ENCODE measurements around the gene TNNC2.
"Not testable (repeated sequence)": the region's sequence is repeated elsewhere in the genome, so short reads cannot be mapped to it uniquely, and the experiment has no call there.

The TNNC2 gene

DNA sequence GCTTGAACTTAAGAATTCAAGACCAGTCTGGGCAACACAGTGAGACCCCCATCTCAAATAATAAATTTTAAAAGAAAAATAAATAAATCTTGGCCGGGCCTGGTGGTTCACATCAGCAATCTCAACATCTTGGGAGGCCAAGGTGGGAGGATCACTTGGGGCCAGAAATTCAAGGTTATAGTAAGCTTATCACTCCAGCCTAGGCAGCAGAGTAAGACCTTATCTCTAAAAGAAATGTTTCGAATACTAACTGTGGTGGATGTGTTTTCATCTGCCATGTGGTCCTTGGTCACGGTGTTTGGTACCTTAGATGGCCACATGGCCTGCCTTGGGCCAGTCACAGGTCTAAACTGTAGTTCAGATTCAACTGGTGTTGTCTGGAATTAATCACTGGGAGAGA lies 8.9 kb downstream of the TNNC2 start:
- DNase-seq = no peak

- no peak for DNase-seq
Observed at GRCh38 chr20:45817376-45818194, 9.5 kb downstream of the TNNC2 start.

DNA sequence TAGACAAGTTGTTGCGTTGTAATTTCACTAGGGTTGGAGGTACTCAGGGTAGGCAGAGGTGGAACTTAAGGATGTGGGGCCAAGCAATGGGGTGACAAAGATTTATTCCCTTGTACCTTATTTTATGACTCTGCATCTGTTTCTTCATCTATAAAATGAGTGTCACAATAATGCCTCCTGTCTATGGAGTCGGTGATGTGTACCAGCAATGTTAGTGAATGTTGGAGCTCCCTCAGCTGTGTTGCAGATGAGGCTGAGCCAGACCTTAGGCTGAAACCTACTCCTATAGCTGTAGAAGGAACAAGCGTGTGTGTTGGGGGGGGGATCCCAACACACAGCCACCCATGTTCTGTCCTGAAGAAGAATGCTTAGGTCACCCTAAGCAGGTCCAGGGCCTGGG lies 10.2 kb downstream of the TNNC2 start:
- no peak for DNase-seq

DNA sequence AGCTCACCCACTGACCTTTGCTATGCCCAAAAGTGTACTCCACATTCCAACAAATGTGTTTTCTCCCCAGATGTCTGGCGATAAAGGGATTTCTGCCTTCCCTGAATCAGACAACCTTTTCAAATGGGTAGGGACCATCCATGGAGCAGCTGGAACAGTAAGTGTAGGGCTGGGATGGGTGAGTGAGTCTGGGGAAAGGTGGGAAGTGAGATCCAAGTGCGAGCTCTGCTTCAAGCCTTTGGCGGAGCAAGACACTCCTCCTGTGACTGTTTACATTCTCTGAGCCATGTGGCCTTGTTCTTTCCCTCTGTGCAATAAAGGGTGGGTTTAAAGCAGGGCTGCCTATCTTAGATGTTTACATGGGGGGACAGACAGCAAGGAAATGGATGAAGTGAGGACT lies 12.8 kb downstream of the TNNC2 start:
- DNase-seq = no peak

DNA sequence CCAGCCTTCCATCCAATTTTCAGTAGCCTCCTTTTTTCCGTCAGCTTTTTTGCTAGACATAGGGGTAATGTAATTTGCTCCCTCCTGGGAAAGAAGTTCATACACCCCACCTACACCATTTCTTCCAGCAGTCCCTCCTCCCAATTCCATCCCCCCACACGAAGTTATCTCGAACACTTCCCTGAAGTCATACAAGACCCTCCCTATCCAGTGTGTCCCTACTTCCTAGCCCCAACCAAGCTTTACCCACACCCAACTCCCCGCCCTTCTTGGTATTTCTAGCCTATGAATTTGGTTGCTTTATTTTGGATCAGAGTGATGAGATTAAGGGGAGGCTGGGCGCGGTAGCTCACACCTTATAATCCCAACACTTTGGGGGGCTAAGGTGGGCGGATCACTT lies 13.6 kb downstream of the TNNC2 start:
- DNase-seq = no peak

DNA sequence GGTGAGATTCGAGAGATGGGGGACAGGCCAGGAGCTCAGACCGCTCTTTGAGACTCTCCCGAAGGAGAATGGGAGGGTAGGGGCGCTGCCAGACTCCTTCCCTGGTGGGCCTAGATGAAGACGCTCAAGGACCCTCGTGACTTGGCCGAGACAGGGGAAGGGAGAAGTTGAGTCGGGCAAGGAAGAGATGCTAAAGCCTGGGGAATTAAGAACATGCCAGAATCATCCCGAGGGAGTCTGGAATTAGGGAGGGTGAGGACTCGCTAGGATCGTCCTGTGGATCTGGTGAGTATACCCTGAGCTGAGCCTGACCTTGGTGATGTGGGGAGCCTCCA lies 14.1 kb downstream of the TNNC2 start:
- DNase-seq = no peak

DNA sequence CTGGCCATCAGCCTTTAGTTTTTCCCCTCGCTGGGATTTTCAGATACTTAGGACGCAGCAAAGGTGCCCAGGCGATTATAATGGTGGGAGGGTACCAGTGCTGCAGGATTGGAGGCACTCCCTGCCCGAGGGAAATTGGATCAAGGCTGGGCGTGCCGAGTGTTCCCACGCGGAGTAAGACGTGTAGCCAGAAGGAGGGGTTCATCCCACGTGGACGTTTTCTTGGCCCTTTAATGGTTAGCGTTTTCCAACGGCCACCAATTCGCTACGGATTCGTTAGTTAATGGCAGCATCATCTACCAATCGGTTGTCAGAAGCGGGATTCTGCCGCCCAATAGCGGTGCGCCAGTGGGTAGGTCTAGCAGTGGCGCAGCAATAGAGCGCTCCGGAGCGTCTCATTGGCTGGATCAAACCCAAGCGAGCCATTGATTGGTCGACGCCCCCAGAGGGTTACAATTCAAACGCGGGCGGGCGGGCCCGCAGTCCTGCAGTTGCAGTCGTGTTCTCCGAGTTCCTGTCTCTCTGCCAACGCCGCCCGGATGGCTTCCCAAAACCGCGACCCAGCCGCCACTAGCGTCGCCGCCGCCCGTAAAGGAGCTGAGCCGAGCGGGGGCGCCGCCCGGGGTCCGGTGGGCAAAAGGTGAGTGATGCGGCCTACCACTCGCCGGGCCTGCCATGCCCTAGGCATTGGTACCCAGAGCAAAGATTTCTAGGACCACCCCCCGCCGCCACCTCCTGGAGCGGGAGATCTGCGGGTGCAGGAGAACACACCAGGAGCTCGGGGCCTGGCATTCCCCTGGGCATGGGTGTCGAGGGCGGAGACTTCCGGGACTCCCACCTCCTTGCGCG lies 14.7 kb downstream of the TNNC2 start, which contains the start of gene UBE2C:
UBE2C (plus strand) TSS at position 488 of the 849 bp plus-strand sequence; CDS start at position 540, 52 bp downstream.
- peak; percentile 99 for DNase-seq

- DNase-seq = no peak
Observed at GRCh38 chr20:45810191-45810970, 16.7 kb downstream of the TNNC2 start.

GRCh38 chr20:45801851-45802250 lies 25.3 kb downstream of the TNNC2 start:
- no peak for DNase-seq

DNA sequence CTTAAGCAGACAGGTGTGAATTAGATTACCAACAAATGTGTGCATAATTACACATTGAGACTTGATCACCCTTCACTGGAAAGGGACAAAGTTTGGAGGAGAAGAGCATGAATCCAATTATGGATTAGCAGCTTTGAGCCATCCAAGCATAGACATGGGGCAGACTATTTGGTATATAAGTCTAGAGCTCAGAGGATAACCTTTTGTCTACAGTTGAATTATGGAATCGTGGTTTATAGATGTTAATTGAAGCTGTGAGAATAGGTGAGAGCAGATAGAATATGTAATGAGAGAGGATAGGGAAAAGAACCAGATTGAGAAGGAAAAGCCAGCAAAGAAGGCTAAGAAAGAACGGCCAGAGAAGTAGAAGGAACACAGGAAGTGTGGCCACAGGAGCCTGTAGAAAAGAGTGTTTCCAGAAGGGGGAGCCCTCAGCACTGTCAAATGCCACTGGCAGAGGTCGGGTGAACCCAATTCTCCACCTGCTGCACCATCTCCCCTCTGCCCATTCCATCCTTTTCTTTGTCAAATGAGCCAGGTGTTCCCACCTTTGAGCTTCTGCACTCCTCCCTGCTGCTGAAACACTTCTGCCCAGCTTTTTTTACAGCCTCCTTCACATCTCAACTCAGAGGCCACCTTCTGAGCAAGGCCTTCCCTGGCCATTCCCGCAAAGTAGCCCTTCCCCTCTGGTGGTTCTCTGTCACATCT lies 28.0 kb downstream of the TNNC2 start:
- peak; percentile 49 for DNase-seq

- DNase-seq = not testable (repeated sequence)
Observed at GRCh38 chr20:45797955-45798354, 29.2 kb downstream of the TNNC2 start.

GRCh38 chr20:45797510-45797909 lies 29.6 kb downstream of the TNNC2 start:
- not testable (repeated sequence) for DNase-seq

GRCh38 chr20:45796337-45797065 lies 30.6 kb downstream of the TNNC2 start:
- DNase-seq = no peak

- no peak for DNase-seq
Observed at GRCh38 chr20:45792317-45793118, 34.6 kb downstream of the TNNC2 start.

DNA sequence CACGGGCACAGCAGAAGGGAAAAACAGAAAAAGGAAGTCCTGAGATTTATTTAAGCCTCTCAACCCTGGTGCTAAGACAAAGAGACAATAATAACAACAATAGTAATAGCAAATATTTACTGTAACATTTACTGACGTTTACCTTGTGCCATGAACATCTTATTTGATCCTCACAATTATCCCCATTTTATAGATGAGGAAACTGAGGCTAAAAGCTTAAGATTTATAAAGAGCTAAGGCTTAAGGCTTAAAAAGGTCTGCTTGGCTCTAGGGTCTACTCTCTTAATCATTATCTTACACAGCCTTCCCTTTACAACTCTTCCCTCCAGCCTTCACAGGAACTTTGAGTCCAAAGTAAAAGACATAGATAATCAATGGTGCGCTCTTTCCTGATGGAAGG lies 38.8 kb downstream of the TNNC2 start:
- no peak for DNase-seq

DNA sequence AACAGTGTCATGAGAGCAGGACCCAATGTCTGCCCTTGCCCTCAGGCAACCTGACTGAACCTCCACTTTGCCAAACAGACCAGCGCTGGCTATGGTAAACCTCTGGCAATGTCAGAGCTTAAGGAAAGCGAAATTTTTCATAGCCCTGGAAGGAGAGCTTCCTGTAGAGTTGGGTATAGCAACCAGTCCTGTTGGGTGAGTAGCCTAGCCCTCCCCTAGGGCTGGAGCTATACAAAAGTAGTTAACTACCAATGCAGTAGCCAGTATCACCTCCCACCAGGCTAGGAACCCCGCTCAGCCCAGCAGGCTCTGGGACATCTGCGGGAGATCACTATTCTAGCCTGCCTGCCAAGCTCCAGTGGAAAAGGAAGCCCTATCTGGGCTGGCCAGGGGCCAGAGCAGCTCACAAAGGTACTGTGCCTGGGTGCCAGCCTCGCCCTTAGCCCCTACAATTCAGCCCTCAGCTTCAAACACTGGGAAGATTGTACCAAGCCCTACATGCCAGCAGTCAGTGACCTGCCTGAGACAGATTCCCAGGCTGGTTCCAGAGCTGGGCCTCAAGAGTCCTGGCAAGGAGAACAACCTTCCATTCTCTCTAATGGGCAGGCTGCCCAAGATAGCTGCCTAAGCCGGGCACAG lies 43.3 kb downstream of the TNNC2 start:
- peak; percentile 43 for DNase-seq

DNA sequence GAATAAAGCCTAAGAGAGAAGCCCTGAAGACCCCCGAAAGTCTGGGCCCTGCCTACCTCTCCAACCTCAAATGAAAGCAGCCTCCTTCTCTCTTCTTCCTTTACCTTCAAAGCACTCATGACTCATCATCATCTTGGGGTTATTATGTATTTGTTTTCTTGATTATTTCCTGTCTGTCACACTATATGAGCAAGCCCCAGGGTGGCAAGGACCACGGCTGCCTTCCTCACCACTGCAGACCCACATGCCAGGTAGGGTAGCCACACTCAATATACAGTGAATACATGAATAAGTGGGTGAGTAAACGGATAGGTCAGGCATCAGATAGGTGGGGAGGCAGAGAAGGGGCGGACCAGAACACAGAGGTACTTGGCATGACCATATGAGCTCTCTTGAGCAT lies 44.2 kb downstream of the TNNC2 start:
- DNase-seq = no peak

GRCh38 chr20:45781391-45781931 lies 45.7 kb downstream of the TNNC2 start:
- DNase-seq = no peak

GRCh38 chr20:45780159-45780558 lies 47.0 kb downstream of the TNNC2 start:
- no peak for DNase-seq
